ENCODE data around the gene DIPK1B.

DIPK1B gene

DNA sequence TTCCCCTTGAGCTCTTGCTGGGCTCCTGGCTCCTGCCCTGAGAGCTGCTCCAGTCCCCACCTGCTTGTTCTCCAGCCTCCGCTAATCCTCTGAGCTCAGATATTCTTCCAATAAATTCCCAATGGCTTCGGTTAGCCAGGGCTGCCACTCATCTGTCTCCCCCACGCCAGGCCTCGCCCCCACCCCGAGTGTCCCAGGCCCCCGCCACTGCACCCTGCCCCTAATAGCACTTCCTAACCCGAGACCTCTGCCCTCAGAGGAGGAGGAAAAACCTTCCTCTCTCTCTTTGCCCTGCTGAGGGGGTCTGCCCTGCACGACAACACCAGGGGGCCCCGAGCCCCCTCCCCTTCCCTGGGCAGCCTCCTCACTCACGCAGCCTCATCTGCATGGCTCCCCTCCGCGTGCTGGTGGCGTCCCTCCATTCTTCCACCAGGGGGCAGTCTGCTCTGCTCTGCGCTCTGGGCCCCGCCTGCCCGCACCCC lies 57.4 kb downstream of the DIPK1B start:
- DNase-seq (ENCODE audit: low read depth), result no peak

DNA sequence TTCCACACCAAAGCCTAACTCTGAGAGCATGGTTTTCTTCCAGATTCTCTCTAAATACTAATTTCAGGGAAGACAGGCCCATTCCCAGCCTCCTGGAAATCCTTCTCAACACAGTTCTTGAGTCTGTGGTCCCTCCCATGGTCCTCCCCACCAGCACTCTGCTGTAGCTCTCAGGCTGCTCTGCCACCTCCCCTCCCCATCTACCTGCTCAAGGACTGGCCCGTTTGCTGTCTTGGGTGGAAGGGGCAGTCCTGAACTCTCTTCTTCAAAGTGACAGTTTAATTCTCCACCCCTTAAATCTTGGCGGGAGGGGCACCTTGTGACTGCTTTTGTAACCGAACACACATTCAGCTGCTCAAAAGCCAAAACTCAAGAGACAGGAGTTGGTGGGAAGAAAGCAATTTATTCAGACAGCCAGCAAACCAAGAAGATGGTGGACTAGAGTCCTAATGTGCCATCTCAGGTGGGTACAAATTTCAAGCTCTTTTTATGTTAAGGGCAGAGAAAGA lies 59.6 kb downstream of the DIPK1B start:
- no peak for DNase-seq (ENCODE audit: low read depth)

GRCh38 chr9:136773386-136774044 lies 61.1 kb downstream of the DIPK1B start:
- no peak for DNase-seq (ENCODE audit: low read depth)

All from stromal cell of bone marrow (primary cell).